Bronchial epithelial cell (primary cell): ENCODE data around the gene LACTB. TPM values are rescaled to one million over a fixed set of nuclear protein-coding genes. Genes with fewer than 3 reads are reported as not detected.

Source experiments
- DNase-seq: peaks from one replicate; pipeline ENCODE4 v3.0.0-alpha.2; 2010; ENCODE audit warnings: low read depth
- FAIRE-seq: peaks from 2 replicates; lab custom pipeline; 2011; peaks lifted over from hg19 to GRCh38; lab: Jason Lieb, UNC
- H3K27me3 ChIP-seq: 2 replicates; pipeline ENCODE4 v1.5.1; 2011; ENCODE audit warnings: low read length; ENCODE audit not compliant: control insufficient read depth, insufficient read depth
- H3K36me3 ChIP-seq: 2 replicates; pipeline ENCODE4 v1.5.1; 2011; ENCODE audit warnings: low read length; ENCODE audit not compliant: control insufficient read depth, insufficient read depth
- H3K4me3 ChIP-seq: 2 replicates; pipeline ENCODE4 v1.5.1; 2011; ENCODE audit warnings: mild to moderate bottlenecking, low read depth, low read length, control low read depth
- total RNA-seq: library from RNA; depleted of rRNA; stranded (reverse); fragments of >200 nt; gene quantifications from 2 replicates; pipeline ENCODE4 v1.2.1, GENCODE V29; 2014
- TF ChIP-seq, protein P1 (sequence below): IDR thresholded peaks from 2 replicates; pipeline ENCODE4 v1.5.1; 2011; ENCODE audit warnings: mild to moderate bottlenecking, moderate library complexity, low read length, control low read depth, inconsistent platforms; ENCODE audit not compliant: insufficient read depth, severe bottlenecking

The LACTB gene
- total RNA-seq, 1 donor from 2014 or later, result 14.5 TPM

- FAIRE-seq, result no peak
- H3K4me3 ChIP-seq, result peak overlapping the region; percentile 82
- H3K36me3 ChIP-seq, result peaks cover 3% of the 10 kb centered on the region
- TF ChIP-seq, protein P1, sequence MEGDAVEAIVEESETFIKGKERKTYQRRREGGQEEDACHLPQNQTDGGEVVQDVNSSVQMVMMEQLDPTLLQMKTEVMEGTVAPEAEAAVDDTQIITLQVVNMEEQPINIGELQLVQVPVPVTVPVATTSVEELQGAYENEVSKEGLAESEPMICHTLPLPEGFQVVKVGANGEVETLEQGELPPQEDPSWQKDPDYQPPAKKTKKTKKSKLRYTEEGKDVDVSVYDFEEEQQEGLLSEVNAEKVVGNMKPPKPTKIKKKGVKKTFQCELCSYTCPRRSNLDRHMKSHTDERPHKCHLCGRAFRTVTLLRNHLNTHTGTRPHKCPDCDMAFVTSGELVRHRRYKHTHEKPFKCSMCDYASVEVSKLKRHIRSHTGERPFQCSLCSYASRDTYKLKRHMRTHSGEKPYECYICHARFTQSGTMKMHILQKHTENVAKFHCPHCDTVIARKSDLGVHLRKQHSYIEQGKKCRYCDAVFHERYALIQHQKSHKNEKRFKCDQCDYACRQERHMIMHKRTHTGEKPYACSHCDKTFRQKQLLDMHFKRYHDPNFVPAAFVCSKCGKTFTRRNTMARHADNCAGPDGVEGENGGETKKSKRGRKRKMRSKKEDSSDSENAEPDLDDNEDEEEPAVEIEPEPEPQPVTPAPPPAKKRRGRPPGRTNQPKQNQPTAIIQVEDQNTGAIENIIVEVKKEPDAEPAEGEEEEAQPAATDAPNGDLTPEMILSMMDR, result no peak
- H3K27me3 ChIP-seq, result no peaks in the 10 kb centered on the region
- DNase-seq, result peak; percentile 20
Observed at GRCh38 chr15:63156086-63156710, 34.5 kb downstream of the LACTB start.

- TF ChIP-seq, protein P1, result no peak
- DNase-seq (peak; percentile 36), FAIRE-seq (no peak)
- Histone ChIP-seq H3K36me3 (peaks cover 3% of the 10 kb centered on the region), H3K4me3 (peak overlapping the region; percentile 82), H3K27me3 (no peaks in the 10 kb centered on the region)
Observed at GRCh38 chr15:63156755-63157117, 35.1 kb downstream of the LACTB start.

- Histone ChIP-seq H3K4me3 (peak within 1 kb of the TSS; percentile 82), H3K36me3 (peaks cover 1% of the 10 kb centered on the region), H3K27me3 (no peaks in the 10 kb centered on the region)
- TF ChIP-seq, protein P1, result no peak
- FAIRE-seq, result no peak
- peak; percentile 87 for DNase-seq
Observed at GRCh38 chr15:63157118-63157843, 35.6 kb downstream of the LACTB start, which contains the start of gene RPS27L. TSS of gene RPS27L (minus strand) at chr15:63157477. CDS start at chr15:63157405, 72 bp downstream.

DNA sequence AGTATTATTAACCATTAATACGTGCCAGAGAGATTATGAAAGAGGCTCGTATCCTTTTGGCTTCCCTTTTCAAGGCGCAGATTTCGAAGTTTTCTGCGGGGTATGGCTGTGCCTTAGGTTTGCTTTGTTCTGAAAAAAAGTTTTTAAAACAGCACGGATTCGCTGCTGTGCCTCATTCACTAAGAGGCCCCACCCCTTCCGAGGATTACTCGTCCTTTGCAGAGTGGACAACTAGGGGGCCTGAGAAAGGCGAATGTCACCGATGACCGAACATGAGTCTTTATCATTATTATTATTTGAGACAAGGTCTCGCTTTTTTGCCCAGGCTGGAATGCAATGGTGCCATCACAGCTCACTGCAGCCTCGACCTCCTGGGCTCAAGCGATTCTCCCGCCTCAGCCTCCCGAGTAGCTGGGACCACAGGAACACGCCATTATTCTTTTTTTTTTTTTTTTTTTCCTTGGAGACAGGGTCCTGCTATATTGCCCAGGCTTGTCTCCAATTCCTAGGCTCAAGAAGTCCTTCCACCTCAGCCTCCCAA is 36.3 kb downstream of the LACTB start:
- Histone ChIP-seq H3K4me3 (peak overlapping the region; percentile 82), H3K27me3 (no peaks in the 10 kb centered on the region), H3K36me3 (peaks cover 1% of the 10 kb centered on the region)
- FAIRE-seq, result no peak
- TF ChIP-seq, protein P1, result peak; percentile 14
- peak; percentile 43 for DNase-seq

GRCh38 chr15:63160638-63161037 is 39.0 kb downstream of the LACTB start:
- Histone ChIP-seq H3K36me3 (no peaks in the 10 kb centered on the region), H3K4me3 (no peak overlapping the region), H3K27me3 (no peaks in the 10 kb centered on the region)
- DNase-seq (no peak), FAIRE-seq (no peak)
- TF ChIP-seq, protein P1, result no peak
